HG03432 (cell line): Measurements from ENCODE around the gene DCPS.
"Not testable (repeated sequence)": the region's sequence is repeated elsewhere in the genome, so short reads cannot be mapped to it uniquely, and the experiment has no call there.

Experiments used
- ATAC-seq: cut with Tn5 transposase; IDR thresholded peaks from one replicate; pipeline ENCODE4 v1.9.1; 2021; ENCODE audit warnings: mild to moderate bottlenecking, moderate library complexity; ENCODE audit not compliant: unreplicated experiment

DCPS gene

DNA sequence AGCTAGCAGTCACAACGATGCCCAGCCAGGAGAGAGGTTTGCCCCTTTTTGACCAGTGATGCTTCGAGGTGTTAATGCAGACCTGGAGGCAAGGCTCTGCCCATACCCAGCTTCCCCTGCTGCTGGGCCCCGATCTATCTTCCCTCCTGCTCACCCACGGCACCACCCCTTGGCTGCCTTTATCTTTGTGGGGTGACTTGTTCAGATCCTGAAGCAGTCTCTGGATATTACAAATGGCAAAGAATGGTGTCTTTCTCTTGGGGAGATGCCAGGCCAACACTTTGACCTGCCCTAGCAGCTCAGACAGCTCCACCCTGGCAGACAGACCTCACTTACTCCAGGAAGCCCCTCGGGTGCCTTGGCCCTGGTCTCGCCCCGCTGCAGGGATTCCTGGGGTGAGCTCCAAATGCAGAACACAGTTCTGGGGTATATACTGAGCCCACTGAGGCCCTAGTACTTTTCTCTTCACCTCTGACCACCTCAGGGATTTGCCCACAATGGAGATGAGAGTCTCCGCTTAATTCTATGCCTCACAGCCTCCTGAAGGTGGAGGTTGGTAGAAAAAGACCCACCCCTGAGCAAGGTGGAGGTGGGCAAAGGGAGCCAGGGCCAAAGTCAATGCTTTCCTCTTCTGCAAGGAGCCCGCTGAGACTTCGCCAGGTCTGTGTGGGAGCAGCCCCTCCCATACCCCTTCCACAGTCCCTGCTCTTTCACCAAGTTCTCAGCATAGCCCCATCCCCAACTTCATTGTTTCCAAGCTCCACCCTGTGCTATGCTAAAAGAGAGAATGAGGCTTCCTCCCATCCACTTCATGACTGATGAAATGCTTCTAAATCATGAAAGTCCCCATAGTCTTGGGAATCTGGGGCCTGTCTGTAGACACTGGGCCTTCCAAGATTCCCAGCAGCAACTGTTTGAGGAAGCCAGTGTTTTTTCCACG lies 40.6 kb downstream of the DCPS start:
- no peak for ATAC-seq

- no peak for ATAC-seq
Observed at GRCh38 chr11:126345283-126345682, 41.4 kb downstream of the DCPS start.

DNA sequence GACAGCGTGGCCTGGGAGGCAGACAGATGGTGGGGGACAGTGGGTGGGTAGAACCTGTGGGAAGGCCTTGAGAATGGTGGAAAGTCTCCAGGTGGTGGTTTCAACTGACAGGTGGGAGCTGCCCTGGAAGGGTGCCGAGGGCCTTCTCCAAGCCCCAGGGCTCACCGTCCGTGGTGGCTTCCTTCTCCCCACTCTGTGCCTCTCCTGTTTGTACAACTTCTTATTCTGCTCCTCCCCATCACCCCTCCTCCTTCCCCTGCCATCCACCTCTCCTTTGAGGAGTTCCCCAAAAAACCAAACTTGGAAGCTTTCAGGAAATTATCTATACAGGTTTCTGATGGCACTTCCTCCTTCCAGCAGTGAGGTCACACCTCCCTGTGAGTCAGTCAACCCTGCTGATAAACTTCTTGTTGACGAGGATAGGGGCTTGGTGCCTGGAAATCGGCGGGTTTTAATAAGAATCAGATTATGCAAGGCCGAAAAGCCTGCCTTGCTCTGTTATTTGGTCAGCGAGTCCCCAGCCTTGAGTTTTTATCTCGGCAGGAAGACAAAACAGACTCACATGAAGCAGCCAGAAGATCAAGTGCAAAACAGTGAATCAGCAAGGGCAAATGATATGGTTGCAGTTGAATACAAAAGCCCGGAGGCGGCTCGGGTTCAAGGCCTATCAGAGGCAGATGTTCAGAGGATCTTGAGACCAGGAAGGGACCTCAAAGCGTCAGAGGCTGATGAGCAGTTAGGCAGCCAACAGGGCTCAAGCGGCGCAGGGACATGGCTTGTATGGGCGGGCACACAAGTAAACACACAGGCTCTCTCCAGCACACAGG lies 42.1 kb downstream of the DCPS start:
- no peak for ATAC-seq

DNA sequence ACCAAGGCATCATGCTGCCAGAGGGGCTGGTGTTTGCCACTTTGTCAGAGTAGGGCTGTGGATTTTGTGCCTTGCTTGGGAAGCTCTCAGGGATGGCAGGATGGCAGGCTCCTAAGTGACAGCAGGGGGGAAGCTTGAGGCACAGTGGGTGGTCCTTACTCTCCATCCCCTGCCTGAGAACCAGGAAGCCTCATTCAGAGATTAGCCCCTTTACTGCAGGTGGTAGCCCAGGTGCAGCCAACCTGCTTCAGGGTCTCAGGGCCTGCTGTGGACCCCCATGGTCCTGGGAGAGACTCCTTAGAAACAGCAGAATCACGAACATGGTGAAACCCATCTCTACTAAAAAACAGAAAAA lies 42.7 kb downstream of the DCPS start:
- no peak for ATAC-seq

DNA sequence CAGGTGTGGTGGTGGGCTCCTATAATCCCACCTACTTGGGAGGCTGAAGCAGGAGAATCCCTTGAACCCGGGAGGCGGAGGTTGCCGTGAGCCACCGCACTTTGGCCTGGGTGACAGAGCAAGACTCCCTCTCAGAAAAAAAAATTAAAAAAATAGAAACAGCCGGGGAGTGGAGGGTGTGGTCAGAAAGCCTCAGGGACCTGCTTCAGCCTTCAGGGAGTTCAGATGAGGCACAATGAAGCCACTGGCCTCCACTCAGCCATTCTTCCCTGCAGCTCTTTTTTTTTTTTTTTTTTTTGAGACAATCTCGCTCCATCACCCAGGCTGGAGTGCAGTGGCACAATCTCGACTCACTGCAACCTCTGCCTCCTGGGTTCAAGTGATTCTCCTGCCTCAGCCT lies 43.1 kb downstream of the DCPS start:
- not testable (repeated sequence) for ATAC-seq

GRCh38 chr11:126347751-126348668 lies 44.1 kb downstream of the DCPS start:
- no peak for ATAC-seq

DNA sequence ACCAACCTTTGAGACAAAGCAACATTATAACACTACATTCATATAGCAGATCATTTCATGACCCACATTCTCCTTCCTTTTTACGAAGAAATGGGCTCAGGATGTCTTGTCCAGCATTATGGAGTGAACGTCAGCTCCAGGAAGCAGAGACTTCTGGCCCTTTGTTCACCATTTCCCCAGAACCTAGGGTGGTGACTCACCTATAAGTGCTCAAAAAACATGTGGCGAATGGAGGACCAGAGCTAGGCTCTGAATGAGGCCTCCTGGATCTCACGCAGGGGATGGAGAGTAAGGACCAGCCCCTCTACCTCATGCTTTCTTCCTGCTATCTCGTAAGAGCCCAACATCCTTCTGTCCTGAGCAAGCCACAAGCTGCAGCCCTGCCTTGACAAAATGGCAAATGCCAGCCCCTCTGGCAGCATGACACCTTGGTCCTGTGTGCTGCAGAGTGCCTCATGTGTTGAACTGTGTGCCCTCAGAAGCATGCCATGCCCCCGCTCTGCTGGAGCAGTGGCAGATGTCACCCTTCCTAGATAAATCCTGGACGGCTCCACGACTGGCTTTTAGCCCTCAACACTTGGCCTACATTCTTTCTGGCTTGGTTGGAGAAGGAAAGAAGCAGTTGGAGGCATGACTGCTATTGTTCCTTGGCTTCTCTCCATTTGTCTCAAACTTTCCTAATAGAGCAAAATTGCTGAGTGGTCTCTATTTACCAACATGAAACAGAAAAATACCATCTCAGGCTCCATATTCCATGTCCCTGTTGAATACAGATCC lies 45.1 kb downstream of the DCPS start:
- ATAC-seq = no peak

DNA sequence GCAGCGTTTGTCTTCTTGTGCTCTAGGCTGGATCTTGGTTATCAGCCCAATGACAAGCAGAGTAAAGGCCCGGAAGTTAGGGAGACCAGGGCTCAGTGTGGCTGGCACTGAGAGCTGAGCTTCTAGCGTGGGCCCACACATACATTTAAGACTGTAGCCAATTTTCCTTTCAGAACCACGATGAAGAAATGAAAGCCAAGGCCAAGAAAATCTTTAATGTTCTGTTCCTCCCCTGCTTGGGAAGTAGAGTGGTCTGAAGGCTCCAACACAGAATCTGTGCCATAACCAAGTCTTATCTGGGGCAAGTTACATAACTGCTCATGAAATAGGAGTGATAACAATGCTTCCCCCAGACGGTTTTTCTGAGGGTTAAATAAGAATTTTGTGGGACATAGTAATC lies 47.0 kb downstream of the DCPS start:
- ATAC-seq = no peak

- ATAC-seq = no peak
Observed at GRCh38 chr11:126352163-126352562, 48.3 kb downstream of the DCPS start.

GRCh38 chr11:126352934-126353801 lies 49.3 kb downstream of the DCPS start:
- ATAC-seq = no peak

- peak; percentile 41 for ATAC-seq
Observed at GRCh38 chr11:126354631-126355323, 50.9 kb downstream of the DCPS start.

DNA sequence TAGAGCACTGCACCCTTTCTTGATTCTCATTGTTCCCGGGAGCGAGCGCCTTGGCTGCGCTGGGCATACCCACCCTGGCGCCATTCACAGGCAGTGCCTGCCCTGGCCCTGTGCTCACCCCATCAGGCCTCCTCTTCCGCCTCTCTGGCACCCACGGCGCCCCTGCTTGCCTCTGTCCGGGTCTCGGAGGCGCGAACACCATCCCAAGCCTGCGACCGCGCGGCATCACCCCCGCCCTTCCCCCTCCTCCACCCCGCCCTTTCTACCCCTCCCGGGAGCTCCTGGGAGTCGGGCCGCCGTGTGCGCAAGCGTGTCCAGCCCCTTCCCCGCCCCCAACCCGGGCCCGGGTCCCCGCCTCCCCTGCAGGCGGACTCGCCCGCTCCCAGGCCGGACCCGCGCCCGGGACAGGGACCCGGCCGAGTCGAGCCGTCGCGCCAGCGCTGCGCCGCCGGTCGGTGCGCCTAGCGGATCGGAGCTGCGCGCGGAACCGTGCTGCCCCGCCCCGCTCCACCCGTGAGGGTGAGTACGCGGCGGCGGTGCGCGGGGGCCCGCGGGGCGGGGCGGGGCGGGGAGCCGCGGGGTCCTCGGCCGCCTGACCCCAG lies 51.6 kb downstream of the DCPS start, which contains the start of gene ST3GAL4:
Gene ST3GAL4, plus strand, starts transcription at position 363 of the 602 bp plus-strand sequence. CDS start 50,470 bp downstream, outside the sequence.
- peak; percentile 73 for ATAC-seq

GRCh38 chr11:126355926-126356897 lies 52.4 kb downstream of the DCPS start:
- ATAC-seq = peak; percentile 24

- no peak for ATAC-seq
Observed at GRCh38 chr11:126357055-126357962, 53.4 kb downstream of the DCPS start.

- no peak for ATAC-seq
Observed at GRCh38 chr11:126357969-126358762, 54.3 kb downstream of the DCPS start.
